Activated CD8-positive, alpha-beta memory T cell treated with anti-CD3 and anti-CD28 coated beads for 24 hours (primary cell): ENCODE data around the gene EDEM3.
A peak's percentile ranks its signal among the peaks of the same experiment; 100 is the strongest.
"Not testable (repeated sequence)": the region's sequence is repeated elsewhere in the genome, so short reads cannot be mapped to it uniquely, and the experiment has no call there.

ENCODE experiments used
- DNase-seq: peaks from one replicate; pipeline ENCODE4 v3.0.0-alpha.2; 2020

Gene EDEM3

GRCh38 chr1:184754476-184755225 is at the start of gene EDEM3:
TSS of gene EDEM3 (minus strand) at chr1:184754858. CDS start at chr1:184754646, 212 bp downstream.
- peak; percentile 96 for DNase-seq

GRCh38 chr1:184804220-184804619 is 49.6 kb upstream of the EDEM3 start:
- no peak for DNase-seq

GRCh38 chr1:184803180-184803492 is 48.5 kb upstream of the EDEM3 start:
- no peak for DNase-seq

GRCh38 chr1:184802354-184803179 is 47.9 kb upstream of the EDEM3 start:
- no peak for DNase-seq

GRCh38 chr1:184801503-184801902 is 46.8 kb upstream of the EDEM3 start:
- DNase-seq = no peak

GRCh38 chr1:184800876-184801275 is 46.2 kb upstream of the EDEM3 start:
- DNase-seq = no peak

GRCh38 chr1:184793967-184794366 is 39.3 kb upstream of the EDEM3 start:
- DNase-seq = no peak

GRCh38 chr1:184792450-184792969 is 37.9 kb upstream of the EDEM3 start:
- DNase-seq = no peak

- DNase-seq = no peak
Observed at GRCh38 chr1:184791550-184791900, 36.9 kb upstream of the EDEM3 start.

- DNase-seq = no peak
Observed at GRCh38 chr1:184790642-184791549, 36.2 kb upstream of the EDEM3 start.

GRCh38 chr1:184789884-184790283 is 35.2 kb upstream of the EDEM3 start:
- no peak for DNase-seq

- DNase-seq = no peak
Observed at GRCh38 chr1:184788970-184789369, 34.3 kb upstream of the EDEM3 start.

- no peak for DNase-seq
Observed at GRCh38 chr1:184785529-184785928, 30.9 kb upstream of the EDEM3 start.

GRCh38 chr1:184783723-184784122 is 29.1 kb upstream of the EDEM3 start:
- DNase-seq = not testable (repeated sequence)

GRCh38 chr1:184781941-184782340 is 27.3 kb upstream of the EDEM3 start:
- no peak for DNase-seq

- DNase-seq = no peak
Observed at GRCh38 chr1:184775885-184776284, 21.2 kb upstream of the EDEM3 start.

GRCh38 chr1:184775329-184775728 is 20.7 kb upstream of the EDEM3 start:
- DNase-seq = no peak

GRCh38 chr1:184773762-184774320 is 19.2 kb upstream of the EDEM3 start:
- DNase-seq = no peak

GRCh38 chr1:184771190-184771691 is 16.6 kb upstream of the EDEM3 start:
- no peak for DNase-seq

GRCh38 chr1:184770181-184770979 is 15.7 kb upstream of the EDEM3 start:
- DNase-seq = no peak

- DNase-seq = no peak
Observed at GRCh38 chr1:184769241-184769640, 14.6 kb upstream of the EDEM3 start.

GRCh38 chr1:184768467-184768866 is 13.8 kb upstream of the EDEM3 start:
- DNase-seq = no peak
